Measurements from ENCODE around the gene CCND1.

CCND1 gene

DNA sequence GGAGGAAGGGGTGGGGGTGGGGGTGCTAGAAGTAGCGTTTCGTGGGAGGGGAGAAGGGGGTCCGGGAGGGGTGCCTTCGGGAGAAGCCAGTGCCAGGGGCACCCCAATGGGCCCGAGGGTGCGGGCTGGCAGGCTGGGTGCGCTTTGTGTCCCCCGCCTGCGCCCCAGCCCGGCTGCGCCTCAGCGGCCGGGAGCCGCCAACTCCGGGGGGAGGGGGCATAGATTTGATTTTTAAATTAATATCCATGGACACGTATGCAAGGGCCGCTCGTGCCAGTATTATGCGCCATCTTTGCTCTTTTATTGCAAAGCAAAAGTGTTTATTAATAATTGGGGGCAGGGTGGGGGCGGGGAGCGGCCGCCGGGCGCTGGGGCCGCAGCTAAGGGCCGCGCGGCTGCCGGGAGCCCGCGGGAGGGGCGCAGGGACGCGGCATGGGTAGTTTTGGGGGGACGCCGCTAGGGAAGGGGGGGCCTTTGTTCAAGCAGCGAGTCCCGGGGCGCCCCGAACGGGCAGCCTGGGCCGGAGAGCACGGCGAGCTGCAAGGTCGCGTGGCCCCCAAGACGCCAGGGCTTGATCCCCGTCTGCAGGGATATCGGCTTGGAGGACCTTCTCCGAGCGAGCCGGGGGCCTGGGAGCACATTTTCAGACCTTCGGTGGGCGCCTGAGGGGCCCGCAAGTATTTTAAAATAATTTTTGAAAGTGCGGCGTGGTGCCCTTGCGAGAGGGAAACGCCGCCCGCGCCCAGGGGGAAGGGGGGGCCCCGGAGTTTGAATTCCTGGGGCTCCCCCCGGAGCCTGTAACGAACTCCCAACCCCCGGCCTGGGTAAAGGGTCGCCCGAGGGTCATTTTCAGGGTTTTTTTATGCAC lies 959 bp downstream of the CCND1 start:
- DNase-seq (ENCODE audit: low spot score): no peak

DNA sequence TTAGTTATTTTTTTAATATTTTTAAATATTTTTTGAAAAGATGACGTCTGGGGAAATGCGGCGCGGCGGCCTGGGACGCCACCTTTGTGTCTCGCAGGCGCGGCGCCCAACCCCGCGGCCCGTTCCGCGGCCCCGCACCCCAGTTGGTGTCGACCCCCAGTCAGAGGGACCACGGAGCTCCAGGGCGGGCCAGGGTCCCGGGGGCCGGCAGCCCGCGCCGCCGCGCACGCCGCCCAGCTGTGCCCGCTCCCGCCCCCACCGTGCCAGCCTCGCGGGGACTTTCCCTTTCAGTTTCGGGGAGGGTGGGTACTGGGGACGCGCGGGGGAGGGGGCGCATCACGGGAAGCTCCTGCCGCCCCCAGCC lies 1.6 kb downstream of the CCND1 start:
- no peak for DNase-seq (ENCODE audit: low spot score)

DNA sequence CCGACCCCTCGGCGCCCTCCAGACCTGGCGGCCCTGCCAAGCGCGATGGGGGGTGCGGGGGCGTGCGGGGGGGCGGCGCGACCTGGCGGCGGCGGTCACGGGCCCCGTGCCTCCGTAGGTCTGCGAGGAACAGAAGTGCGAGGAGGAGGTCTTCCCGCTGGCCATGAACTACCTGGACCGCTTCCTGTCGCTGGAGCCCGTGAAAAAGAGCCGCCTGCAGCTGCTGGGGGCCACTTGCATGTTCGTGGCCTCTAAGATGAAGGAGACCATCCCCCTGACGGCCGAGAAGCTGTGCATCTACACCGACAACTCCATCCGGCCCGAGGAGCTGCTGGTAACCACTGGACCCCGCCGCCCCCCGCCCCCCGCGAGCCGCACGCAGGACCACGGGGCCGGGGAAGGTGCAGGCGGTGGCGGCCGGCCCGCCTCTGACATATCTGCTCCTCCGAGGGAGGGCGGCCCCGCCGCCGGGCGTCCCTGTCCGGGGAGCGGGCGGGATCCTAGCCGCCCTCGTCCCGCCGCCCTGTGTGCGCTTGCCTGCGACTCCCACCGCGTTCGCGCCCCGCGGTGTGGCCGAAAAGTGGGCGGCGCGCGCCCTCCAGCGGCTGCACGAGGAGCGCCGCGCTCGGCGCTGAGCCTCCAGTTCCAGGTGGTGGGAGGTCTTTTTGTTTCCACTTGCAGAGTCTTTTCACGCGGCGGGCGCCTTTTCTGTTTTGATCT lies 2.1 kb downstream of the CCND1 start:
- peak; percentile 89 for DNase-seq (ENCODE audit: low spot score)

DNA sequence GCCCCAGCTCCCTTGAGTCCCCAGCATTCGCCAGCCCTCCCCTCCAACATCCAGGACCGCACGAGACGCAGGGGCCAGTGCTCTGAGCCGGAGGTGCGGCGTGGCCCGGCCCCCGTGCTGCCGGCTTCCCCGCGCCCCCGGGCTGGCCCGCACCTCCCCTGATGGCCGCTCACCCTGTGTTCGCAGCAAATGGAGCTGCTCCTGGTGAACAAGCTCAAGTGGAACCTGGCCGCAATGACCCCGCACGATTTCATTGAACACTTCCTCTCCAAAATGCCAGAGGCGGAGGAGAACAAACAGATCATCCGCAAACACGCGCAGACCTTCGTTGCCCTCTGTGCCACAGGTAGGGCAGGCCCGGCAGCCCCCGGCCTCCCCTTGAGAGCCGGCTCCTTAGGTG lies 2.7 kb downstream of the CCND1 start:
- no peak for DNase-seq (ENCODE audit: low spot score)

GRCh38 chr11:69644071-69644961 lies 3.4 kb downstream of the CCND1 start:
- peak; percentile 57 for DNase-seq (ENCODE audit: low spot score)

- no peak for DNase-seq (ENCODE audit: low spot score)
Observed at GRCh38 chr11:69644962-69645675, 4.2 kb downstream of the CCND1 start.

- no peak for DNase-seq (ENCODE audit: low spot score)
Observed at GRCh38 chr11:69645801-69646492, 5.0 kb downstream of the CCND1 start.

DNA sequence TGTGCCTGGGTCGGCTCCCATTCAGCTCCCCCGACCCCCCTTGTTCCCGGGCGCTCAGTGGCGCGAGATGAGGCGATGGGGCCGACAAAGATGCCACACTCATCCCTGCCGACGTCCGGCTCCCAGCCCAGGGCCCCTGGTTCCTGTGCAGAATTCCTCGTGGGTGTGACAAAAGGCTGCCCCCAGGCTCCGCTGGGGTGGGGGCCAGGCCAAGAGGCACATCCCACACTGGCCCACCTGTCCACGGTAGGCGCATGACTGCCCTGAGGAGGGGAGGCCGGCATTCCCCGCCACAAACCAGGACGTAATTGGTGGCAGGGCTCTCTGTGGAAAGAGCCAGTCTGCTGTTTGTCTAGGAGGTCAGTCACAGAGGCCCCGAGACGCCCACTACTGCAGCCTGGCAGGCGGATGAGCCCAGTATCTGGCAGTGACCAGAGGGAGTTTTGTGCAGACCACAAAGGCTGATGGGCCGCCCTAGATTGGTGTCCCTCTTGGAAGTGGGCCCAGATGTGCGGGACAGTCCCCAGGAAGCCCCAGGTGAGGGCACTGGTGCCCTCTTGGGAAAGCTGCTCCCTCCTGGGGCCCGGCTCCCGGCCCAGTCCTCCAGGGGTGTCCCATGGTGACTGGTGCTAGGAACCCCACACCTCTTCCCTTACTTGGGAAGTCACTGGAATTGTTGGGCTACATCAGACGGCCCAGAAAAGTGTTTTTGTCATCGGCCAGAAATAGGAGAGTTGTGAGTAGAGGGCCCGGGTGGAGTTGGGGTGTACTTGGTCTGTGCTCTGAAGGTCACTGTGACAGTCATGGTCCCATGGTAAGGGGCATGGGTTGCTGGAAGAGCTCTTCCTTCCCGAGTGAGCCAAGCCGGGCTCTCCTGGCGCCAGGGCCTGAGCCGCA lies 5.8 kb downstream of the CCND1 start:
- DNase-seq (ENCODE audit: low spot score): no peak

- no peak for DNase-seq (ENCODE audit: low spot score)
Observed at GRCh38 chr11:69647390-69647748, 6.4 kb downstream of the CCND1 start.

GRCh38 chr11:69647761-69648497 lies 7.0 kb downstream of the CCND1 start:
- no peak for DNase-seq (ENCODE audit: low spot score)

DNA sequence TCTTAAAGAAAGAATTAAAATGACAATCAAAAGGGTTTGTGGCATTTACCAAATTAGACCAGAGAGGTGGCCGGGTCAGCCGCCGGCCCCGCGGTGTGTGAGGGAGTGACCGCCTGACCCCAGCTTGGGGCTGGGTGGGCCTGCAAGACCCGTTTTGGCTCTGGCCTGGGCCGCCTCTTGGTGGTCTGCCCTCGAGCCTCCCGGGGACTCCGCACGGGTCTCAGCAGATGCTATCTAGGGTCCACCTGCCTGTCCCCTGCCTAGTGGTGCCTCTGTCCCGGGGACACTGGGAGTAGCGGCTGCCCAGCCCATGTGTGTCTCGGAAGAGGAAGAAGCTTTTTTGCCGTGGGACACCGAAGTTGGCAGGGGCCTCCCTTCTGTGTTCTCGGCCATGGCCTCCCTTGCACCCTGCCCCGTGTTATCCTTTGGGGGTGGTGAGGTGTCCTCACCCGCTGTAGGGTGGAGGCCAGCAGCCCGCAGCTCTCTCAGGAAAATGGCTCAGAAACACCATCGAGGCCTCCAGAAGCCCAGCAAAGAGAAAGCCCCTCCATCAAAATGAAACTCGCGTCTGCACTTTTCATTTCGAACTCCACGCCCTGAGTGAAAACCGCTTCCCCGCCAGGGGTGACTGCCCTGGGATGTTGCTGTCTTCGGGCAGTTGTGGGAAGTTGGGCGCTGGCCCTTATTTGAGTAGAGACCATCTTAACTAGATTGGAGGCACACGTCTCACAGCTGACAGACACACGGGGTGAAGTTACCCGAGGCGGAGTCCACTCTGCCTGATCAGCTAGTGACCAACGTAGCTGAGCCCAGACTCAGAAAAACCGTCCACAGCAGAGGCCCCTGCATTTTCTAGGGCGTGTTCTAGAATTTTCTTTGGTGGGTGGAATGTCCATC lies 8.0 kb downstream of the CCND1 start:
- DNase-seq (ENCODE audit: low spot score): no peak

DNA sequence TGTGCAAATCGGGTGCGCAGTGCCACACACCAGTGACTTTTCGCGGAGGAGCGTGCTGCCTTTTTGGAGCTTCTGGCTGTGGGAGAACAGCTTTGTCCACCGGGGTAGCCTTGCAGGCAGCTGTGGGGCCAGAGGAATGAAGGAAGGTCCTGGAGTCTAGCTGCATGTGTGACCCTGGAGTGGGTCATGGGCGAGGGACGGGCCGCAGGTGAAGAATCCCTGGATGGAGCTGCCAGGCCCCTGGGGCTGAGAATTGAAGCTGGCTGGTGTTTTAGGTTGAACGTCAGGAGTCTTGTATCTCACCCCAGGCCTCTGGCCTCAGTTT lies 8.6 kb downstream of the CCND1 start:
- no peak for DNase-seq (ENCODE audit: low spot score)

DNA sequence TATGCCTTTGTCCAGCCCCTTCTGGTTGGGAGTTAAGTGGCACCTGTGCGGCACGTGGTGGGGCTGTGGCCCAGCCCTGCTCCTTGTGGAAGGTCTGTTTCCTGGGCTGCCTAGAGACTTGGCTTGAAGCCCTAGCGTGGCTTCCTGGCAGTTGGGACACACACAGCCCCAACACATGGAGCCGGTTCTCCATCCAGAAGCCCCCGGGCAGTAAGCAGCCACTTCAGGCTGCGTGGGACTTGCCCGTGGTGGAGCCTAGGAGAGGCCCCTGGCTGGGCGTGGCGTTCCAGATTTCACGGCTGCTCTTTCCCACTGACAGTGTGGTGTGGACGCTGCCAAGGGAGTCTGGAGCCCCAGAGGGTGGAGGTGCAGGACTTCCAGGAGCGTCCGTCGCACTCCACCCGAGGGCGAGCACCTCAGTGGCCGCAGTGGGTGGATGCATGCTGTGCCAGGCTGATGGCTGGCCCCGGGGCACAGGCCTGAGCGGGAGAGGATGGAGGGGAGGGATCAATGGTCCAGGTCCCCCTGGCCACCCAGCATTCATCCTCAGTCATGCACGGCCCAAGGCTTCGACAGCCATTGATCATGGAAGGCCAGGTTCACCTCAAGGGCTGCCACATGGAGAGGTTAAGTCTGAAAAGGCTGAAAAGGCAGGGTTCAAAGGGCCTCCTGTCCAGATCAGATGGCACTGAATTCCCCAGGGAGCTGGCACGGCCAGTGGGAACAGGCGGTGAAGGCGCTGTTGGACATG lies 9.3 kb downstream of the CCND1 start:
- DNase-seq (ENCODE audit: low spot score): no peak

GRCh38 chr11:69650832-69651344 lies 9.9 kb downstream of the CCND1 start:
- no peak for DNase-seq (ENCODE audit: low spot score)

GRCh38 chr11:69651834-69652620 lies 11.1 kb downstream of the CCND1 start:
- no peak for DNase-seq (ENCODE audit: low spot score)

DNA sequence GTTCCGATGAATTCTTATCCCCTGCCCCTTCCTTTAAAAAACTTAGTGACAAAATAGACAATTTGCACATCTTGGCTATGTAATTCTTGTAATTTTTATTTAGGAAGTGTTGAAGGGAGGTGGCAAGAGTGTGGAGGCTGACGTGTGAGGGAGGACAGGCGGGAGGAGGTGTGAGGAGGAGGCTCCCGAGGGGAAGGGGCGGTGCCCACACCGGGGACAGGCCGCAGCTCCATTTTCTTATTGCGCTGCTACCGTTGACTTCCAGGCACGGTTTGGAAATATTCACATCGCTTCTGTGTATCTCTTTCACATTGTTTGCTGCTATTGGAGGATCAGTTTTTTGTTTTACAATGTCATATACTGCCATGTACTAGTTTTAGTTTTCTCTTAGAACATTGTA lies 12.0 kb downstream of the CCND1 start:
- DNase-seq (ENCODE audit: low spot score): no peak

DNA sequence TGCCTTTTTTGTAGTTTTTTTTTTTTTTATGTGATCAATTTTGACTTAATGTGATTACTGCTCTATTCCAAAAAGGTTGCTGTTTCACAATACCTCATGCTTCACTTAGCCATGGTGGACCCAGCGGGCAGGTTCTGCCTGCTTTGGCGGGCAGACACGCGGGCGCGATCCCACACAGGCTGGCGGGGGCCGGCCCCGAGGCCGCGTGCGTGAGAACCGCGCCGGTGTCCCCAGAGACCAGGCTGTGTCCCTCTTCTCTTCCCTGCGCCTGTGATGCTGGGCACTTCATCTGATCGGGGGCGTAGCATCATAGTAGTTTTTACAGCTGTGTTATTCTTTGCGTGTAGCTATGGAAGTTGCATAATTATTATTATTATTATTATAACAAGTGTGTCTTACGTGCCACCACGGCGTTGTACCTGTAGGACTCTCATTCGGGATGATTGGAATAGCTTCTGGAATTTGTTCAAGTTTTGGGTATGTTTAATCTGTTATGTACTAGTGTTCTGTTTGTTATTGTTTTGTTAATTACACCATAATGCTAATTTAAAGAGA lies 12.5 kb downstream of the CCND1 start:
- DNase-seq (ENCODE audit: low spot score): no peak

All from D341Med (cell line).